ENCODE data around the gene OPN5.
"Not testable (repeated sequence)": the region's sequence is repeated elsewhere in the genome, so short reads cannot be mapped to it uniquely, and the experiment has no call there.

Gene OPN5

GRCh38 chr6:47781732-47782131 lies at the start of gene OPN5:
OPN5 (plus strand) TSS chr6:47782032; CDS start chr6:47782067, 35 bp downstream.
- H3K27ac ChIP-seq (ENCODE audit: low read depth, low read length) = no peak within 1 kb of the TSS
- no peaks in the 10 kb centered on the region for H3K79me2 ChIP-seq (ENCODE audit: control insufficient read depth, insufficient read depth, low read length, unreplicated experiment)
- peak within 1 kb of the TSS; percentile 56 for H3K4me3 ChIP-seq (ENCODE audit: low read depth, low read length)
- no peaks in the 10 kb centered on the region for H3K36me3 ChIP-seq (ENCODE audit: insufficient read depth, low read length)
- peaks cover 6% of the 10 kb centered on the region for H3K4me1 ChIP-seq (ENCODE audit: control insufficient read depth, insufficient read depth, low read length, unreplicated experiment)
- peak within 1 kb of the TSS; percentile 72 for H2AFZ ChIP-seq (ENCODE audit: low read length, unreplicated experiment)
- peaks cover 3% of the 10 kb centered on the region; the same call in 1 of the 2 replicates for H3K27me3 ChIP-seq (ENCODE audit: insufficient read depth, low read length)

GRCh38 chr6:47733879-47734558 lies 47.8 kb upstream of the OPN5 start:
- Histone ChIP-seq H2AFZ (ENCODE audit: low read length, unreplicated experiment) (no peak overlapping the region), H3K36me3 (ENCODE audit: insufficient read depth, low read length) (no peaks in the 10 kb centered on the region), H3K27ac (ENCODE audit: low read depth, low read length) (no peak overlapping the region), H3K27me3 (ENCODE audit: insufficient read depth, low read length) (no peaks in the 10 kb centered on the region), H3K4me3 (ENCODE audit: low read depth, low read length) (no peak overlapping the region), H3K79me2 (ENCODE audit: control insufficient read depth, insufficient read depth, low read length, unreplicated experiment) (no peaks in the 10 kb centered on the region), H3K4me1 (ENCODE audit: control insufficient read depth, insufficient read depth, low read length, unreplicated experiment) (peaks cover 41% of the 10 kb centered on the region)

- no peak overlapping the region for H3K27ac ChIP-seq (ENCODE audit: low read depth, low read length)
- H3K4me1 ChIP-seq (ENCODE audit: control insufficient read depth, insufficient read depth, low read length, unreplicated experiment) = peaks cover 32% of the 10 kb centered on the region
- no peaks in the 10 kb centered on the region for H3K27me3 ChIP-seq (ENCODE audit: insufficient read depth, low read length)
- H3K79me2 ChIP-seq (ENCODE audit: control insufficient read depth, insufficient read depth, low read length, unreplicated experiment) = no peaks in the 10 kb centered on the region
- peak overlapping the region; percentile 32 for H2AFZ ChIP-seq (ENCODE audit: low read length, unreplicated experiment)
- H3K36me3 ChIP-seq (ENCODE audit: insufficient read depth, low read length) = no peaks in the 10 kb centered on the region
- no peak overlapping the region for H3K4me3 ChIP-seq (ENCODE audit: low read depth, low read length)
These were observed 46.9 kb upstream of the OPN5 start for GRCh38 chr6:47734831-47735481.

- Histone ChIP-seq H3K27ac (ENCODE audit: low read depth, low read length) (no peak overlapping the region), H2AFZ (ENCODE audit: low read length, unreplicated experiment) (no peak overlapping the region), H3K36me3 (ENCODE audit: insufficient read depth, low read length) (no peaks in the 10 kb centered on the region), H3K4me1 (ENCODE audit: control insufficient read depth, insufficient read depth, low read length, unreplicated experiment) (peaks cover 25% of the 10 kb centered on the region), H3K79me2 (ENCODE audit: control insufficient read depth, insufficient read depth, low read length, unreplicated experiment) (no peaks in the 10 kb centered on the region), H3K27me3 (ENCODE audit: insufficient read depth, low read length) (no peaks in the 10 kb centered on the region), H3K4me3 (ENCODE audit: low read depth, low read length) (no peak overlapping the region)
These were observed 45.6 kb upstream of the OPN5 start for GRCh38 chr6:47736083-47736700.

GRCh38 chr6:47737406-47737805 lies 44.4 kb upstream of the OPN5 start:
- no peak overlapping the region for H3K27ac ChIP-seq (ENCODE audit: low read depth, low read length)
- no peaks in the 10 kb centered on the region for H3K27me3 ChIP-seq (ENCODE audit: insufficient read depth, low read length)

GRCh38 chr6:47740714-47741113 lies 41.1 kb upstream of the OPN5 start:
- no peaks in the 10 kb centered on the region for H3K79me2 ChIP-seq (ENCODE audit: control insufficient read depth, insufficient read depth, low read length, unreplicated experiment)
- no peak overlapping the region for H3K4me3 ChIP-seq (ENCODE audit: low read depth, low read length)
- no peaks in the 10 kb centered on the region for H3K27me3 ChIP-seq (ENCODE audit: insufficient read depth, low read length)
- H2AFZ ChIP-seq (ENCODE audit: low read length, unreplicated experiment) = no peak overlapping the region
- H3K36me3 ChIP-seq (ENCODE audit: insufficient read depth, low read length) = no peaks in the 10 kb centered on the region
- H3K27ac ChIP-seq (ENCODE audit: low read depth, low read length) = no peak overlapping the region
- peaks cover 18% of the 10 kb centered on the region for H3K4me1 ChIP-seq (ENCODE audit: control insufficient read depth, insufficient read depth, low read length, unreplicated experiment)

More at GRCh38 chr6:47737406-47737805, 44.4 kb upstream of the OPN5 start:
- no peaks in the 10 kb centered on the region for H3K79me2 ChIP-seq (ENCODE audit: control insufficient read depth, insufficient read depth, low read length, unreplicated experiment)
- peaks cover 20% of the 10 kb centered on the region for H3K4me1 ChIP-seq (ENCODE audit: control insufficient read depth, insufficient read depth, low read length, unreplicated experiment)
- H3K4me3 ChIP-seq (ENCODE audit: low read depth, low read length) = no peak overlapping the region
- H2AFZ ChIP-seq (ENCODE audit: low read length, unreplicated experiment) = no peak overlapping the region
- H3K36me3 ChIP-seq (ENCODE audit: insufficient read depth, low read length) = no peaks in the 10 kb centered on the region

GRCh38 chr6:47741807-47742206 lies 40.0 kb upstream of the OPN5 start:
- Histone ChIP-seq H3K36me3 (ENCODE audit: insufficient read depth, low read length) (no peaks in the 10 kb centered on the region), H3K27me3 (ENCODE audit: insufficient read depth, low read length) (no peaks in the 10 kb centered on the region), H3K4me1 (ENCODE audit: control insufficient read depth, insufficient read depth, low read length, unreplicated experiment) (peaks cover 11% of the 10 kb centered on the region), H3K4me3 (ENCODE audit: low read depth, low read length) (no peak overlapping the region), H3K79me2 (ENCODE audit: control insufficient read depth, insufficient read depth, low read length, unreplicated experiment) (no peaks in the 10 kb centered on the region), H3K27ac (ENCODE audit: low read depth, low read length) (no peak overlapping the region), H2AFZ (ENCODE audit: low read length, unreplicated experiment) (no peak overlapping the region)

- no peaks in the 10 kb centered on the region for H3K79me2 ChIP-seq (ENCODE audit: control insufficient read depth, insufficient read depth, low read length, unreplicated experiment)
- H3K36me3 ChIP-seq (ENCODE audit: insufficient read depth, low read length) = no peaks in the 10 kb centered on the region
- no peak overlapping the region for H2AFZ ChIP-seq (ENCODE audit: low read length, unreplicated experiment)
- no peak overlapping the region for H3K27ac ChIP-seq (ENCODE audit: low read depth, low read length)
- H3K4me3 ChIP-seq (ENCODE audit: low read depth, low read length) = no peak overlapping the region
- no peaks in the 10 kb centered on the region for H3K27me3 ChIP-seq (ENCODE audit: insufficient read depth, low read length)
- peaks cover 7% of the 10 kb centered on the region for H3K4me1 ChIP-seq (ENCODE audit: control insufficient read depth, insufficient read depth, low read length, unreplicated experiment)
These were observed 38.1 kb upstream of the OPN5 start for GRCh38 chr6:47743744-47744143.

GRCh38 chr6:47745269-47745668 lies 36.6 kb upstream of the OPN5 start:
- not testable (repeated sequence) for H3K27me3 ChIP-seq (ENCODE audit: insufficient read depth, low read length); H2AFZ ChIP-seq (ENCODE audit: low read length, unreplicated experiment); H3K4me3 ChIP-seq (ENCODE audit: low read depth, low read length); H3K36me3 ChIP-seq (ENCODE audit: insufficient read depth, low read length); H3K79me2 ChIP-seq (ENCODE audit: control insufficient read depth, insufficient read depth, low read length, unreplicated experiment); H3K27ac ChIP-seq (ENCODE audit: low read depth, low read length); H3K4me1 ChIP-seq (ENCODE audit: control insufficient read depth, insufficient read depth, low read length, unreplicated experiment)

GRCh38 chr6:47749757-47750156 lies 32.1 kb upstream of the OPN5 start:
- H3K4me3 ChIP-seq (ENCODE audit: low read depth, low read length) = no peak overlapping the region
- H2AFZ ChIP-seq (ENCODE audit: low read length, unreplicated experiment) = no peak overlapping the region
- H3K36me3 ChIP-seq (ENCODE audit: insufficient read depth, low read length) = no peaks in the 10 kb centered on the region
- no peaks in the 10 kb centered on the region for H3K4me1 ChIP-seq (ENCODE audit: control insufficient read depth, insufficient read depth, low read length, unreplicated experiment)
- H3K27ac ChIP-seq (ENCODE audit: low read depth, low read length) = no peak overlapping the region
- no peaks in the 10 kb centered on the region for H3K27me3 ChIP-seq (ENCODE audit: insufficient read depth, low read length)
- no peaks in the 10 kb centered on the region for H3K79me2 ChIP-seq (ENCODE audit: control insufficient read depth, insufficient read depth, low read length, unreplicated experiment)

- no peaks in the 10 kb centered on the region for H3K79me2 ChIP-seq (ENCODE audit: control insufficient read depth, insufficient read depth, low read length, unreplicated experiment)
- H3K4me3 ChIP-seq (ENCODE audit: low read depth, low read length) = no peak overlapping the region
- H3K36me3 ChIP-seq (ENCODE audit: insufficient read depth, low read length) = no peaks in the 10 kb centered on the region
- no peaks in the 10 kb centered on the region for H3K4me1 ChIP-seq (ENCODE audit: control insufficient read depth, insufficient read depth, low read length, unreplicated experiment)
- no peak overlapping the region for H3K27ac ChIP-seq (ENCODE audit: low read depth, low read length)
- H3K27me3 ChIP-seq (ENCODE audit: insufficient read depth, low read length) = no peaks in the 10 kb centered on the region
- H2AFZ ChIP-seq (ENCODE audit: low read length, unreplicated experiment) = no peak overlapping the region
These were observed 29.0 kb upstream of the OPN5 start for GRCh38 chr6:47752801-47753200.
